ENCODE data around the gene UBAC1.

- TF ChIP-seq TAF1 (IDR thresholded peaks at IDR 0.05; ENCODE audit: borderline replicate concordance, low read depth, low read length) (no peak), CTCF (IDR thresholded peaks at IDR 0.05 in 2 of 3, conservative IDR thresholded peaks at IDR 0.05 in 1 of 3; ENCODE audit: control insufficient read depth in 2 of 3, extremely low read depth in 1 of 3, insufficient read depth in 1 of 3, low read depth in 3 of 3, low read length in 3 of 3) (no peak), RAD51 (IDR thresholded peaks at IDR 0.05) (no peak), SREBF2 (IDR thresholded peaks at IDR 0.05; ENCODE audit: low read length) (no peak), NFXL1 (IDR thresholded peaks at IDR 0.05; ENCODE audit: borderline replicate concordance) (no peak), MYC (IDR thresholded peaks at IDR 0.05; ENCODE audit: insufficient read depth, insufficient read length, insufficient replicate concordance, low read length, severe bottlenecking) (no peak), SIX5 (IDR thresholded peaks at IDR 0.05; ENCODE audit: low read depth, low read length, severe bottlenecking) (no peak), MXI1 (IDR thresholded peaks at IDR 0.05; ENCODE audit: low read depth, low read length) (no peak), EED (IDR thresholded peaks at IDR 0.05; ENCODE audit: low read depth) (no peak), MEF2A (IDR thresholded peaks at IDR 0.05; ENCODE audit: insufficient read depth, low read depth, low read length) (no peak)
- TF ChIP-seq, protein P1, sequence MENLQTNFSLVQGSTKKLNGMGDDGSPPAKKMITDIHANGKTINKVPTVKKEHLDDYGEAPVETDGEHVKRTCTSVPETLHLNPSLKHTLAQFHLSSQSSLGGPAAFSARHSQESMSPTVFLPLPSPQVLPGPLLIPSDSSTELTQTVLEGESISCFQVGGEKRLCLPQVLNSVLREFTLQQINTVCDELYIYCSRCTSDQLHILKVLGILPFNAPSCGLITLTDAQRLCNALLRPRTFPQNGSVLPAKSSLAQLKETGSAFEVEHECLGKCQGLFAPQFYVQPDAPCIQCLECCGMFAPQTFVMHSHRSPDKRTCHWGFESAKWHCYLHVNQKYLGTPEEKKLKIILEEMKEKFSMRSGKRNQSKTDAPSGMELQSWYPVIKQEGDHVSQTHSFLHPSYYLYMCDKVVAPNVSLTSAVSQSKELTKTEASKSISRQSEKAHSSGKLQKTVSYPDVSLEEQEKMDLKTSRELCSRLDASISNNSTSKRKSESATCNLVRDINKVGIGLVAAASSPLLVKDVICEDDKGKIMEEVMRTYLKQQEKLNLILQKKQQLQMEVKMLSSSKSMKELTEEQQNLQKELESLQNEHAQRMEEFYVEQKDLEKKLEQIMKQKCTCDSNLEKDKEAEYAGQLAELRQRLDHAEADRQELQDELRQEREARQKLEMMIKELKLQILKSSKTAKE (IDR thresholded peaks at IDR 0.05; ENCODE audit: low read depth, poor library complexity, severe bottlenecking), result no peak
- TF ChIP-seq, protein P2, sequence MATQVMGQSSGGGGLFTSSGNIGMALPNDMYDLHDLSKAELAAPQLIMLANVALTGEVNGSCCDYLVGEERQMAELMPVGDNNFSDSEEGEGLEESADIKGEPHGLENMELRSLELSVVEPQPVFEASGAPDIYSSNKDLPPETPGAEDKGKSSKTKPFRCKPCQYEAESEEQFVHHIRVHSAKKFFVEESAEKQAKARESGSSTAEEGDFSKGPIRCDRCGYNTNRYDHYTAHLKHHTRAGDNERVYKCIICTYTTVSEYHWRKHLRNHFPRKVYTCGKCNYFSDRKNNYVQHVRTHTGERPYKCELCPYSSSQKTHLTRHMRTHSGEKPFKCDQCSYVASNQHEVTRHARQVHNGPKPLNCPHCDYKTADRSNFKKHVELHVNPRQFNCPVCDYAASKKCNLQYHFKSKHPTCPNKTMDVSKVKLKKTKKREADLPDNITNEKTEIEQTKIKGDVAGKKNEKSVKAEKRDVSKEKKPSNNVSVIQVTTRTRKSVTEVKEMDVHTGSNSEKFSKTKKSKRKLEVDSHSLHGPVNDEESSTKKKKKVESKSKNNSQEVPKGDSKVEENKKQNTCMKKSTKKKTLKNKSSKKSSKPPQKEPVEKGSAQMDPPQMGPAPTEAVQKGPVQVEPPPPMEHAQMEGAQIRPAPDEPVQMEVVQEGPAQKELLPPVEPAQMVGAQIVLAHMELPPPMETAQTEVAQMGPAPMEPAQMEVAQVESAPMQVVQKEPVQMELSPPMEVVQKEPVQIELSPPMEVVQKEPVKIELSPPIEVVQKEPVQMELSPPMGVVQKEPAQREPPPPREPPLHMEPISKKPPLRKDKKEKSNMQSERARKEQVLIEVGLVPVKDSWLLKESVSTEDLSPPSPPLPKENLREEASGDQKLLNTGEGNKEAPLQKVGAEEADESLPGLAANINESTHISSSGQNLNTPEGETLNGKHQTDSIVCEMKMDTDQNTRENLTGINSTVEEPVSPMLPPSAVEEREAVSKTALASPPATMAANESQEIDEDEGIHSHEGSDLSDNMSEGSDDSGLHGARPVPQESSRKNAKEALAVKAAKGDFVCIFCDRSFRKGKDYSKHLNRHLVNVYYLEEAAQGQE (IDR thresholded peaks at IDR 0.05; ENCODE audit: low read depth, low read length), result no peak
Observed at GRCh38 chr9:135888766-135889394, 72.3 kb downstream of the UBAC1 start.
